ENCODE data around the gene CYFIP1. TPM values are rescaled to one million over a fixed set of nuclear protein-coding genes. Genes with fewer than 3 reads are reported as not detected.

CYFIP1 gene
- total and polyA plus RNA-seq, 2 of the 8 experiments (the other 6 are each of a cell fraction or from before 2014, with no cell fraction given) = 38.6 to 81.7 TPM

DNA sequence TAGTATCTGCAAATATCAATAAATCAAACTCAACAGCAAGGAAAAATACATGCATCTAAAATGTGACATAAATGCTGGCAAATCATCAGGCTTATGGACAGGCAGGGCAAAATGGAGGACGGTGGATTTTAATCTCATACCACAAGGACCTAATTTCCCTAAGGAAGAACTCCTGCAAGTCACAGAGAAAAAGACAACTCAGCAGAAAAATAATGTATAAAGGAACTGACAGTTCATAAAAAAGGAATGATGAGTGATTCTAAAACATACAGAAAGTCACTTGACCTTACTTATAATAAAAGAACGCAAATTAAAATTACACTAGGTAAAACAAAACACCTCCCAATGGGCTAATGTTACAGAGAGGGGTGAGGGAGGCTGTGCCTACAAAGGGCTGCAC, 42.0 kb upstream of the CYFIP1 start:
- peaks cover 11 to 59% (median 28%) of the 10 kb centered on the region in 4 experiments for H3K36me3 ChIP-seq (ENCODE audit: control insufficient read depth in 2 of 4, insufficient read depth in 4 of 4, low read length in 3 of 4)
- no peaks in the 10 kb centered on the region for H3K79me1 ChIP-seq (ENCODE audit: low read depth, low read length)
- no peaks in the 10 kb centered on the region for H3K4me1 ChIP-seq (replicated peaks in 1 of 4; ENCODE audit: control insufficient read depth in 3 of 4, insufficient read depth in 4 of 4, low read length in 3 of 4)
- no peak overlapping the region for H3K18ac ChIP-seq (ENCODE audit: extremely low read depth, low read length)
- H3K27me3 ChIP-seq (replicated peaks in 1 of 4; ENCODE audit: control insufficient read depth in 3 of 4, extremely low read depth in 1 of 4, insufficient read depth in 3 of 4, low read length in 3 of 4) = no peaks in the 10 kb centered on the region
- H3K9me3 ChIP-seq (ENCODE audit: insufficient read depth in 2 of 2, low read depth in 1 of 2, low read length in 1 of 2) = no peaks in the 10 kb centered on the region
- H3K4me3 ChIP-seq (ENCODE audit: extremely low read depth in 1 of 4, insufficient read depth in 2 of 4, low read depth in 3 of 4, low read length in 4 of 4) = no peak overlapping the region
- no peaks in the 10 kb centered on the region for H3K23me2 ChIP-seq (ENCODE audit: low read depth, low read length)
- no peak for FAIRE-seq
- no peak overlapping the region for H3K9ac ChIP-seq (replicated peaks in 1 of 4; ENCODE audit: extremely low read depth in 1 of 4, low read depth in 3 of 4, low read length in 3 of 4)
- H4K91ac ChIP-seq (replicated peaks; ENCODE audit: insufficient read length, low read length) = no peak overlapping the region
- no peak overlapping the region for H3K27ac ChIP-seq (ENCODE audit: low read depth, low read length)
- H3K23ac ChIP-seq (ENCODE audit: insufficient read length) = no peak overlapping the region
- H2BK12ac ChIP-seq (ENCODE audit: low read depth, low read length) = no peak overlapping the region
- ChIA-PET POLR2A (ENCODE audit: partially characterized antibody) (interaction anchor here (1.3 to 1.8 kb wide), 3 partner anchors 14 to 18 kb away, joined by 3 to 6 read pairs (median 4); partner anchors contain the start of gene TUBGCP5), CTCF (ENCODE audit: partially characterized antibody) (interaction anchor here (0.9 to 3.2 kb wide), 2 partner anchors 9 to 14 kb away, joined by 5 to 15 read pairs; no protein-coding TSS in a partner anchor)
- no peak overlapping the region for H3K56ac ChIP-seq (replicated peaks; ENCODE audit: insufficient read length, low read depth, low read length)
- H4K5ac ChIP-seq (ENCODE audit: insufficient read length, low read depth, low read length) = no peak overlapping the region
- no peak overlapping the region for H3K14ac ChIP-seq (ENCODE audit: insufficient read length)
- H3K79me2 ChIP-seq (ENCODE audit: control insufficient read depth in 1 of 2, insufficient read depth in 2 of 2, low read length in 2 of 2) = no peaks in the 10 kb centered on the region
- H2BK15ac ChIP-seq (ENCODE audit: low read length) = no peak overlapping the region
- DNase-seq (ENCODE audit: low read depth in 1 of 2, low spot score in 2 of 2) = no peak
- 97% methylated on average over 2 of the region's 2 CpGs; no CpG with 5 or more reads in 1 of the 2 experiments for WGBS, 2 experiments (ENCODE audit: extremely low coverage in 1 of 2, insufficient coverage in 1 of 2, insufficient read length in 1 of 2, insufficient replicate concordance in 2 of 2, low coverage in 1 of 2, low lambda C conversion rate in 2 of 2, missing lambda C conversion rate in 1 of 2)
- H2BK5ac ChIP-seq (ENCODE audit: low read depth, low read length) = no peak overlapping the region
- H3K4ac ChIP-seq (replicated peaks; ENCODE audit: insufficient read length, low read depth, low read length) = no peak overlapping the region
- no peak overlapping the region for H2BK120ac ChIP-seq (replicated peaks; ENCODE audit: low read depth, low read length)
- H4K8ac ChIP-seq (ENCODE audit: extremely low read depth, insufficient read depth, low read length) = no peak overlapping the region
- no peak overlapping the region for H2BK20ac ChIP-seq (ENCODE audit: low read length)
- no peak overlapping the region for H2AFZ ChIP-seq (ENCODE audit: low read length)
- H3K4me2 ChIP-seq (ENCODE audit: insufficient read depth in 1 of 2, low read depth in 2 of 2, low read length in 2 of 2) = no peak overlapping the region
- H2AK5ac ChIP-seq (ENCODE audit: low read depth, low read length) = no peak overlapping the region
- H4K20me1 ChIP-seq (replicated peaks in 1 of 2; ENCODE audit: control insufficient read depth in 1 of 2, insufficient read depth in 2 of 2, low read length in 2 of 2) = no peaks in the 10 kb centered on the region
- TF ChIP-seq SP2 (IDR thresholded peaks at IDR 0.05; ENCODE audit: low read length) (no peak), TEAD4 (IDR thresholded peaks at IDR 0.05; ENCODE audit: low read depth, low read length) (no peak), EZH2 (IDR thresholded peaks at IDR 0.05; ENCODE audit: low read depth, low read length, severe bottlenecking) (no peak), KDM1A (IDR thresholded peaks at IDR 0.05; ENCODE audit: borderline replicate concordance, low read length) (no peak), RFX5 (IDR thresholded peaks at IDR 0.05; ENCODE audit: borderline replicate concordance, low read depth, low read length) (no peak), ASH2L (IDR thresholded peaks at IDR 0.05; ENCODE audit: low read length) (no peak), HDAC6 (IDR thresholded peaks at IDR 0.05; ENCODE audit: low read depth, low read length) (no peak)

Data from H1 (cell line).